PC-9 (cell line): ENCODE data around the gene VWA5B1. TPM values are rescaled to one million over a fixed set of nuclear protein-coding genes. Genes with fewer than 3 reads are reported as not detected.

Experiments
- BruUV-seq: library from RNA; stranded (reverse); fragments of 400-500 nt; replicated peaks from 2 replicates; lab custom pipeline; 2021; lab: Mats Ljungman, UMichigan
- CTCF ChIA-PET: fragments of 300-600 bp; sonication (Branson Sonifier 250); formaldehyde crosslinking; loops from one replicate; lab custom pipeline; 2022; ENCODE audit warnings: antibody characterized with exemption; lab: Charles Lee
- POLR2A ChIA-PET: fragments of 300-600 bp; sonication (Branson Sonifier 250); formaldehyde crosslinking; loops from one replicate; lab custom pipeline; 2022; ENCODE audit warnings: antibody characterized with exemption; ENCODE audit not compliant: unreplicated experiment; lab: Charles Lee
- DNase-seq, 2 experiments: peaks; one replicate each; pipeline versions ENCODE4 v3.0.0 to v3.0.0-alpha.2; 2015 to 2022; ENCODE audit warnings: mixed read lengths in 1 of 2
- H2AFZ ChIP-seq: fragments of 200-600 bp; sonication (generic); 2 replicates; pipeline ENCODE4 v1.8.1; 2017; ENCODE audit warnings: antibody characterized with exemption
- H3F3A ChIP-seq: fragments of 200-600 bp; sonication (generic); 2 replicates; pipeline ENCODE4 v1.8.1; 2017; ENCODE audit warnings: antibody characterized with exemption, mild to moderate bottlenecking, low read depth; ENCODE audit not compliant: insufficient read depth
- H3K27ac ChIP-seq: fragments of 200-600 bp; sonication (generic); 2 replicates; pipeline ENCODE4 v1.6.1; 2016; ENCODE audit warnings: mixed run types
- H3K27me3 ChIP-seq: fragments of 200-600 bp; sonication (generic); 2 replicates; pipeline ENCODE4 v1.6.1; 2016; ENCODE audit warnings: low read depth, mixed run types; ENCODE audit not compliant: insufficient read depth
- H3K36me3 ChIP-seq: fragments of 200-600 bp; sonication (generic); 2 replicates; pipeline ENCODE4 v1.6.1; 2016; ENCODE audit warnings: low read depth, mixed run types
- H3K4me1 ChIP-seq: fragments of 200-600 bp; sonication (generic); replicated peaks from 2 replicates; pipeline ENCODE4 v1.6.1; 2016; ENCODE audit warnings: mixed run types; ENCODE audit not compliant: insufficient read depth
- H3K4me2 ChIP-seq: fragments of 200-600 bp; sonication (generic); 2 replicates; pipeline ENCODE4 v1.6.1; 2017; ENCODE audit warnings: mixed run types
- H3K4me3 ChIP-seq: fragments of 200-600 bp; sonication (generic); 2 replicates; pipeline ENCODE4 v1.6.1; 2016; ENCODE audit warnings: mixed run types
- H3K79me2 ChIP-seq: fragments of 200-600 bp; sonication (generic); 2 replicates; pipeline ENCODE4 v1.6.1; 2017; ENCODE audit warnings: low read depth, mixed run types
- H3K9me2 ChIP-seq: fragments of 200-600 bp; sonication (generic); 2 replicates; pipeline ENCODE4 v1.8.1; 2017; ENCODE audit warnings: mild to moderate bottlenecking; ENCODE audit not compliant: insufficient read depth
- H3K9me3 ChIP-seq: fragments of 200-600 bp; sonication (generic); 2 replicates; pipeline ENCODE4 v1.8.1; 2016; ENCODE audit warnings: low read depth; ENCODE audit not compliant: insufficient read depth
- H4K20me1 ChIP-seq: fragments of 200-600 bp; sonication (generic); 2 replicates; pipeline ENCODE4 v1.8.1; 2017; ENCODE audit not compliant: insufficient read depth
- EZH2 ChIP-seq: fragments of 200-600 bp; sonication (generic); IDR thresholded peaks from 2 replicates; pipeline ENCODE4 v1.8.0; 2017; ENCODE audit warnings: antibody characterized with exemption, low read depth
- intact Hi-C: fragments of 100-400 bp; cut with micrococcal nuclease; formaldehyde crosslinking; loops from one replicate; pipeline ENCODE4 v1.10.0; 2022; ENCODE audit not compliant: unreplicated experiment
- total RNA-seq: library from RNA; stranded (reverse); gene quantifications from 2 replicates; pipeline ENCODE4 v1.2.3, GENCODE V29; 2021
- TF ChIP-seq, protein P1 (sequence below): fragments of 200-600 bp; sonication (generic); conservative IDR thresholded peaks from 2 replicates; pipeline ENCODE4 v1.6.1; 2017; ENCODE audit warnings: mixed run types, antibody characterized with exemption, mild to moderate bottlenecking, moderate library complexity

VWA5B1 gene
- total RNA-seq, 1 experiment from 2014 or later, result not detected

DNA sequence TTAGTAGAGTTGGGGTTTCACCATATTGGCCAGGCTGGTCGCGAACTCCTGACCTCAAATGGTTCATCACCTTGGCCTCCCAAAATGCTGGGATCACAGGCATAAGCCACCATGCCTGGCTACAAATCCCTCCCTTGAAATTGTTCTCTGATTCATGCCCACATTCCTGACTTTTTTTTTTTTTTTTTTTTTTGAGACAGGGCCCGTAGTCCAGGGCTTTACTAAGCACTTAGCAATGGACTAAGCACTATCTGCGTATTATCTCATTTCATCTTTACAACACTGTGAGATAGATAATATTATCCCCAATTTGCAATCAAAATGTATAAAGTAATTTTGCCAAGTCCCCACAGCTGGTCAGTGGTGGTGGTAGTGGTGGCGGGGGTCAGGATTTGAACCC is 58.9 kb downstream of the VWA5B1 start:
- Histone ChIP-seq H3K9me2 (no peaks in the 10 kb centered on the region), H4K20me1 (no peaks in the 10 kb centered on the region), H3K27me3 (no peaks in the 10 kb centered on the region), H3K4me3 (no peak overlapping the region), H3K4me2 (no peak overlapping the region), H3F3A (no peaks in the 10 kb centered on the region), H3K27ac (no peak overlapping the region), H3K79me2 (no peaks in the 10 kb centered on the region), H3K36me3 (no peaks in the 10 kb centered on the region), H3K9me3 (no peaks in the 10 kb centered on the region), H3K4me1 (no peaks in the 10 kb centered on the region), H2AFZ (no peak overlapping the region)
- intact Hi-C loops, result no loop called here
- ChIA-PET POLR2A (no interaction called here), CTCF (no interaction called here)
- DNase-seq, result no peak
- BruUV-seq, result no TSS peak
- no peak for TF ChIP-seq EZH2
- TF ChIP-seq, protein P1, sequence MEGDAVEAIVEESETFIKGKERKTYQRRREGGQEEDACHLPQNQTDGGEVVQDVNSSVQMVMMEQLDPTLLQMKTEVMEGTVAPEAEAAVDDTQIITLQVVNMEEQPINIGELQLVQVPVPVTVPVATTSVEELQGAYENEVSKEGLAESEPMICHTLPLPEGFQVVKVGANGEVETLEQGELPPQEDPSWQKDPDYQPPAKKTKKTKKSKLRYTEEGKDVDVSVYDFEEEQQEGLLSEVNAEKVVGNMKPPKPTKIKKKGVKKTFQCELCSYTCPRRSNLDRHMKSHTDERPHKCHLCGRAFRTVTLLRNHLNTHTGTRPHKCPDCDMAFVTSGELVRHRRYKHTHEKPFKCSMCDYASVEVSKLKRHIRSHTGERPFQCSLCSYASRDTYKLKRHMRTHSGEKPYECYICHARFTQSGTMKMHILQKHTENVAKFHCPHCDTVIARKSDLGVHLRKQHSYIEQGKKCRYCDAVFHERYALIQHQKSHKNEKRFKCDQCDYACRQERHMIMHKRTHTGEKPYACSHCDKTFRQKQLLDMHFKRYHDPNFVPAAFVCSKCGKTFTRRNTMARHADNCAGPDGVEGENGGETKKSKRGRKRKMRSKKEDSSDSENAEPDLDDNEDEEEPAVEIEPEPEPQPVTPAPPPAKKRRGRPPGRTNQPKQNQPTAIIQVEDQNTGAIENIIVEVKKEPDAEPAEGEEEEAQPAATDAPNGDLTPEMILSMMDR, result no peak

DNA sequence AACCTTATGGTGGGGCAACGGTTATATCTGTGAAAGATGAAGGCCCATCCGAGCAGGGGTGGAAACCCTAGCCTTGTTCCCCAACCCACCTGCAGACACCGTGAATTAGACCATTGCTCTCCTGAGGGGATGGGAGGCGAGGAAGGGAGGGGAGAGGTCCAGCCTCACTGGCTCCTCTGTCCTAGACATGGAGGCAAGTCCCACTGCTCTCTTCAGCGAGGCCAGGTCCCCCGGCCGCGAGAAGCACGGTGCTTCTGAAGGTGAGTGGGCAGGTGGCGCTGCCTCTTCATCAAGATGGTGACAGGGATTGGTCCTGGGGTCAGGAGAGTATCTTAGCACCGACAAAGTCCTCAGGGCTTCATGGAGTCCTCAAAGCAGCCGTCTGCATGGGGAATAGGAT is 59.3 kb downstream of the VWA5B1 start:
- H3K36me3 ChIP-seq, result no peaks in the 10 kb centered on the region
- no TSS peak for BruUV-seq
- intact Hi-C loops, result loop anchor here (10.0 kb wide), 1 partner anchor 245 kb away; no protein-coding TSS in a partner anchor
- ChIA-PET POLR2A (no interaction called here), CTCF (no interaction called here)
- H4K20me1 ChIP-seq, result no peaks in the 10 kb centered on the region
- H3K27me3 ChIP-seq, result no peaks in the 10 kb centered on the region
- no peak overlapping the region for H3K27ac ChIP-seq
- H2AFZ ChIP-seq, result no peak overlapping the region
- no peak for DNase-seq
- TF ChIP-seq, protein P1, result no peak
- TF ChIP-seq EZH2, result no peak
- no peaks in the 10 kb centered on the region for H3K9me3 ChIP-seq
- no peaks in the 10 kb centered on the region for H3F3A ChIP-seq
- peaks cover 3% of the 10 kb centered on the region for H3K4me1 ChIP-seq
- no peak overlapping the region for H3K4me3 ChIP-seq
- no peaks in the 10 kb centered on the region for H3K9me2 ChIP-seq
- no peaks in the 10 kb centered on the region for H3K79me2 ChIP-seq
- no peak overlapping the region for H3K4me2 ChIP-seq

DNA sequence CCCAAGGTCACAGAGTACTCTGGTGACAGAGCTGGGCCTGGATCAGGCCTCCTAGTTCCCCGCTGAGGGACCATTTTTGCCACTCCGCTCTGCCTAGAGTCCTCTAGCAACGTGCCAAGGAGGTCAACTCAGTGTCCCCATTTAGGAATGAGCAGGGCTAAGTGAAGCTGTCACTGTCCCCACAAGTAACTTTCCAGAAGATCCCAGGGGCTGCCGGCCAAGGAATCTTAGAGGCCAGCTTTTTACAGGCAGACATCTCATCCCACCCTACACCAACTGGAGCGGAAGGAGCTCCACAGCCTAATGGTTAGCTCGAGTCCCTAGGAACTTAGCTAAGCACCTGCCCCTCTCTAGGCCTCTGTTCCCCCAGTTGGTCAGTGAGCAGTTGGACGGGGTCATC is 59.7 kb downstream of the VWA5B1 start:
- no peaks in the 10 kb centered on the region for H3K9me3 ChIP-seq
- no peak overlapping the region for H3K4me2 ChIP-seq
- no peaks in the 10 kb centered on the region for H3K79me2 ChIP-seq
- TF ChIP-seq EZH2, result no peak
- TF ChIP-seq, protein P1, result no peak
- no peaks in the 10 kb centered on the region for H3K36me3 ChIP-seq
- no peak for DNase-seq
- no peaks in the 10 kb centered on the region for H4K20me1 ChIP-seq
- intact Hi-C loops, result loop anchor here (10.0 kb wide), 1 partner anchor 246 kb away; no protein-coding TSS in a partner anchor
- H3K9me2 ChIP-seq, result no peaks in the 10 kb centered on the region
- no peaks in the 10 kb centered on the region for H3F3A ChIP-seq
- no TSS peak for BruUV-seq
- H3K4me1 ChIP-seq, result peaks cover 8% of the 10 kb centered on the region
- H2AFZ ChIP-seq, result no peak overlapping the region
- no peak overlapping the region for H3K4me3 ChIP-seq
- CTCF ChIA-PET, result no interaction called here
- H3K27ac ChIP-seq, result no peak overlapping the region
- POLR2A ChIA-PET, result no interaction called here
- no peaks in the 10 kb centered on the region for H3K27me3 ChIP-seq
